PC-3 (cell line): ENCODE results near the gene CRYBG2. TPM values are rescaled to one million over a fixed set of nuclear protein-coding genes. Genes with fewer than 3 reads are reported as not detected.

Experiments
- ATAC-seq: fragments of 200-7000 bp; cut with Tn5 transposase; 2 replicates; pipeline ENCODE4 v1.9.1; 2020; ENCODE audit warnings: mild to moderate bottlenecking, moderate library complexity
- BruUV-seq: library from RNA; stranded (reverse); fragments of 400-500 nt; replicated peaks from 2 replicates; lab custom pipeline; 2021; lab: Mats Ljungman, UMichigan
- CTCF ChIA-PET: fragments of 300-600 bp; sonication (Branson Sonifier 250); formaldehyde crosslinking; loops from one replicate; lab custom pipeline; 2022; ENCODE audit warnings: antibody characterized with exemption; lab: Charles Lee
- POLR2A ChIA-PET: fragments of 300-600 bp; sonication (Branson Sonifier 250); formaldehyde crosslinking; loops from one replicate; lab custom pipeline; 2022; ENCODE audit warnings: antibody characterized with exemption; ENCODE audit not compliant: unreplicated experiment; lab: Charles Lee
- DNase-seq: peaks from one replicate; pipeline ENCODE4 v3.0.0-alpha.2; 2015
- H2AFZ ChIP-seq: fragments of 300-600 bp; sonication (generic); 2 replicates; pipeline ENCODE4 v1.6.0; 2016; ENCODE audit warnings: antibody characterized with exemption, low read length
- H3F3A ChIP-seq: fragments of 300-600 bp; sonication (generic); one replicate; pipeline ENCODE4 v1.6.0; 2017; ENCODE audit warnings: antibody characterized with exemption, low read length, control low read depth, mild to moderate bottlenecking; ENCODE audit not compliant: unreplicated experiment
- H3K27ac ChIP-seq: fragments of 300-600 bp; sonication (generic); 2 replicates; pipeline ENCODE4 v1.5.1; 2016; ENCODE audit warnings: mild to moderate bottlenecking, low read length
- H3K27me3 ChIP-seq: fragments of 300-600 bp; sonication (generic); 2 replicates; pipeline ENCODE4 v1.6.1; 2016; ENCODE audit warnings: low read length, mixed read lengths
- H3K36me3 ChIP-seq: fragments of 300-600 bp; sonication (generic); 2 replicates; pipeline ENCODE4 v1.6.1; 2016; ENCODE audit warnings: low read depth, mixed run types, low read length, mixed read lengths
- H3K4me1 ChIP-seq: fragments of 300-600 bp; sonication (generic); 2 replicates; pipeline ENCODE4 v1.5.1; 2016; ENCODE audit warnings: low read length; ENCODE audit not compliant: insufficient read depth
- H3K4me2 ChIP-seq: fragments of 300-600 bp; sonication (generic); 2 replicates; pipeline ENCODE4 v1.6.0; 2016; ENCODE audit warnings: low read length
- H3K4me3 ChIP-seq: fragments of 300-600 bp; sonication (generic); 2 replicates; pipeline ENCODE4 v1.5.1; 2016; ENCODE audit warnings: mild to moderate bottlenecking, low read length, mixed read lengths
- H3K79me2 ChIP-seq: fragments of 300-600 bp; sonication (generic); 2 replicates; pipeline ENCODE4 v1.6.1; 2017; ENCODE audit warnings: low read length, mixed read lengths
- H3K9ac ChIP-seq: fragments of 300-600 bp; sonication (generic); 2 replicates; pipeline ENCODE4 v1.6.0; 2016; ENCODE audit warnings: mild to moderate bottlenecking, low read length
- H3K9me2 ChIP-seq: fragments of 300-600 bp; sonication (generic); replicated peaks from 2 replicates; pipeline ENCODE4 v1.6.1; 2016; ENCODE audit warnings: mixed run types, low read length, mixed read lengths
- H3K9me3 ChIP-seq: fragments of 300-600 bp; sonication (generic); 2 replicates; pipeline ENCODE4 v1.6.1; 2016; ENCODE audit warnings: low read length, mixed read lengths
- H4K20me1 ChIP-seq: fragments of 300-600 bp; sonication (generic); 2 replicates; pipeline ENCODE4 v1.6.1; 2016; ENCODE audit warnings: low read length, mixed read lengths
- EZH2 ChIP-seq: fragments of 300-600 bp; sonication (generic); IDR thresholded peaks from one replicate; pipeline ENCODE4 v1.6.1; 2017; ENCODE audit warnings: antibody characterized with exemption, mild to moderate bottlenecking, low read length; ENCODE audit not compliant: unreplicated experiment
- EZH2phosphoT487 ChIP-seq: fragments of 300-600 bp; sonication (generic); IDR thresholded peaks from 2 replicates; pipeline ENCODE4 v1.6.1; 2018; ENCODE audit warnings: mild to moderate bottlenecking, antibody characterized with exemption, low read length, borderline replicate concordance
- intact Hi-C: fragments of 100-400 bp; cut with micrococcal nuclease; formaldehyde crosslinking; loops from 2 replicates; pipeline ENCODE4 v1.9.0; 2023
- total RNA-seq: library from RNA; depleted of rRNA; stranded (reverse); fragments of >200 nt; gene quantifications from 2 replicates; pipeline ENCODE4 v1.2.3, GENCODE V29; 2014
- TF ChIP-seq, protein P1 (sequence below): fragments of 300-600 bp; sonication (generic); conservative IDR thresholded peaks from 2 replicates; pipeline ENCODE4 v1.5.1; 2017; ENCODE audit warnings: antibody characterized with exemption, low read depth, mild to moderate bottlenecking, low read length

Gene CRYBG2
- total RNA-seq, 1 experiment from 2014 or later = 15.3 TPM

GRCh38 chr1:26368006-26368405 is 14.1 kb upstream of the CRYBG2 start:
- no peak overlapping the region for H3K9ac ChIP-seq
- H2AFZ ChIP-seq = no peak overlapping the region
- H3K4me3 ChIP-seq = no peak overlapping the region
- ChIA-PET CTCF (no interaction called here), POLR2A (no interaction called here)
- no peaks in the 10 kb centered on the region for H3K9me3 ChIP-seq
- no peak overlapping the region for H3K4me2 ChIP-seq
- no peaks in the 10 kb centered on the region for H3K9me2 ChIP-seq
- DNase-seq (no peak), ATAC-seq (no peak)
- no peaks in the 10 kb centered on the region for H4K20me1 ChIP-seq
- H3K27me3 ChIP-seq = no peaks in the 10 kb centered on the region
- no TSS peak for BruUV-seq
- intact Hi-C loops = no loop called here
- H3K4me1 ChIP-seq = 0 out of 2 replicates have a peak, but pooled peaks cover 2% of the 10 kb centered on the region
- TF ChIP-seq EZH2phosphoT487 (no peak), EZH2 (no peak)
- TF ChIP-seq, protein P1, sequence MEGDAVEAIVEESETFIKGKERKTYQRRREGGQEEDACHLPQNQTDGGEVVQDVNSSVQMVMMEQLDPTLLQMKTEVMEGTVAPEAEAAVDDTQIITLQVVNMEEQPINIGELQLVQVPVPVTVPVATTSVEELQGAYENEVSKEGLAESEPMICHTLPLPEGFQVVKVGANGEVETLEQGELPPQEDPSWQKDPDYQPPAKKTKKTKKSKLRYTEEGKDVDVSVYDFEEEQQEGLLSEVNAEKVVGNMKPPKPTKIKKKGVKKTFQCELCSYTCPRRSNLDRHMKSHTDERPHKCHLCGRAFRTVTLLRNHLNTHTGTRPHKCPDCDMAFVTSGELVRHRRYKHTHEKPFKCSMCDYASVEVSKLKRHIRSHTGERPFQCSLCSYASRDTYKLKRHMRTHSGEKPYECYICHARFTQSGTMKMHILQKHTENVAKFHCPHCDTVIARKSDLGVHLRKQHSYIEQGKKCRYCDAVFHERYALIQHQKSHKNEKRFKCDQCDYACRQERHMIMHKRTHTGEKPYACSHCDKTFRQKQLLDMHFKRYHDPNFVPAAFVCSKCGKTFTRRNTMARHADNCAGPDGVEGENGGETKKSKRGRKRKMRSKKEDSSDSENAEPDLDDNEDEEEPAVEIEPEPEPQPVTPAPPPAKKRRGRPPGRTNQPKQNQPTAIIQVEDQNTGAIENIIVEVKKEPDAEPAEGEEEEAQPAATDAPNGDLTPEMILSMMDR = no peak
- no peaks in the 10 kb centered on the region for H3K36me3 ChIP-seq
- H3K27ac ChIP-seq = no peak overlapping the region
- H3F3A ChIP-seq = no peaks in the 10 kb centered on the region
- H3K79me2 ChIP-seq = no peaks in the 10 kb centered on the region

GRCh38 chr1:26367441-26367840 is 13.5 kb upstream of the CRYBG2 start:
- no peak for TF ChIP-seq EZH2
- TF ChIP-seq EZH2phosphoT487 = no peak
- TF ChIP-seq, protein P1 = no peak
- Histone ChIP-seq H3K9me3 (no peaks in the 10 kb centered on the region), H3K27ac (no peak overlapping the region), H3K36me3 (no peaks in the 10 kb centered on the region), H3K27me3 (no peaks in the 10 kb centered on the region), H3K4me3 (no peak overlapping the region), H2AFZ (no peak overlapping the region), H4K20me1 (no peaks in the 10 kb centered on the region), H3K9ac (no peak overlapping the region), H3K9me2 (no peaks in the 10 kb centered on the region), H3K79me2 (no peaks in the 10 kb centered on the region), H3K4me1 (0 out of 2 replicates have a peak, but pooled peaks cover 2% of the 10 kb centered on the region), H3K4me2 (no peak overlapping the region), H3F3A (no peaks in the 10 kb centered on the region)
- POLR2A ChIA-PET = no interaction called here
- no TSS peak for BruUV-seq
- CTCF ChIA-PET = no interaction called here
- DNase-seq = no peak
- intact Hi-C loops = no loop called here
- ATAC-seq = no peak

- TF ChIP-seq, protein P1 = no peak
- TF ChIP-seq EZH2phosphoT487 (no peak), EZH2 (no peak)
- Histone ChIP-seq H3K27me3 (no peaks in the 10 kb centered on the region), H3K4me3 (no peak overlapping the region), H3K4me2 (no peak overlapping the region), H3F3A (no peaks in the 10 kb centered on the region), H4K20me1 (no peaks in the 10 kb centered on the region), H3K27ac (no peak overlapping the region), H3K9ac (no peak overlapping the region), H3K9me3 (no peaks in the 10 kb centered on the region), H3K36me3 (no peaks in the 10 kb centered on the region), H3K79me2 (no peaks in the 10 kb centered on the region), H3K4me1 (no peaks in the 10 kb centered on the region), H2AFZ (no peak overlapping the region), H3K9me2 (no peaks in the 10 kb centered on the region)
- POLR2A ChIA-PET = interaction anchor here (0.6 kb wide), 1 partner anchor 13 kb away, joined by 3 read pairs; no protein-coding TSS in a partner anchor
- BruUV-seq = no TSS peak
- intact Hi-C loops = no loop called here
- CTCF ChIA-PET = no interaction called here
- no peak for ATAC-seq
- no peak for DNase-seq
Observed at GRCh38 chr1:26364956-26365355, 11.0 kb upstream of the CRYBG2 start.
